Right renal cortex interstitium (tissue), 3 donors: Measurements from ENCODE around the gene RTKN. TPM values are rescaled to one million over a fixed set of nuclear protein-coding genes. Genes with fewer than 3 reads are reported as not detected.

Source experiments
- DNase-seq, 3 donors: peaks; one replicate each; pipeline ENCODE4 v3.0.0-alpha.2; 2013; ENCODE audit warnings: low read depth in 3 of 3, low spot score in 2 of 3
- polyA plus RNA-seq, 3 donors: library from polyadenylated mRNA; unstranded; fragments of 120-200 nt; gene quantifications; one replicate each; pipeline ENCODE4 v1.2.1, GENCODE V29; 2013; ENCODE audit not compliant: insufficient read length in 3 of 3

Gene RTKN
- polyA plus RNA-seq, 3 donors: 55.3 to 59.0 (median 55.9) TPM

GRCh38 chr2:74384051-74384450 is 57.7 kb downstream of the RTKN start:
- DNase-seq: no peak

DNA sequence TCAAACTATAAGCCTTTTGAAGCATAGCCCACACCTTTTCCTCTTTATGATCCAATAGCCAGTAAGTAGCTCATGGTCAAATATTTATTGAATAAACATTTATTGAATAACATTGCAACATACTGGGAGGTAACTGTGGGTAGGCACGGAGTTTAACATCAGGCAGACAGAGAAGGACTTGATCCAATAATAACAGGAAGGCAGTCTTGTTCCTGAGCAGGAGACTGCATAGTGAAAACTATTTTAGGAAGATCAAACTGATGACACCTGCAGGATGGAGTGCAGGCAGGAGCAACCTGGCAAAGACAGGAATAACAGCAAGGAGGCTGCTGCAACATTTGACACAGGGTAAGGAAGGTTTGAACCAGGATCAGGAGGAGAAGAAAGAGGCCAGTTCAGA is 58.5 kb downstream of the RTKN start:
- DNase-seq: no peak

- no peak for DNase-seq
Measured at GRCh38 chr2:74381751-74382150, 60.0 kb downstream of the RTKN start.

GRCh38 chr2:74379851-74380789 is 61.6 kb downstream of the RTKN start, which contains the start of gene DCTN1:
DCTN1 (minus strand) TSS chr2:74380311; CDS start chr2:74380037, 274 bp downstream.
- peak in 1 of 3 donors; percentile 44 for DNase-seq

- DNase-seq: no peak
Measured at GRCh38 chr2:74378007-74378406, 63.7 kb downstream of the RTKN start.

- DNase-seq: no peak
Measured at GRCh38 chr2:74375838-74376237, 65.9 kb downstream of the RTKN start.

Other genes with a start within 250 kb of the RTKN start
- 10 to 100 TPM; 26.9 to 31.0 (median 29.8) TPM for gene MTHFD2, start 243.3 kb downstream of the RTKN start, polyA plus RNA-seq
- gene SLC4A5, start 98.5 kb downstream of the RTKN start, polyA plus RNA-seq: 1 to 10 TPM; 1.4 to 2.2 (median 2.2) TPM
- 100 to 1,000 TPM; 137 to 143 (median 140) TPM for gene DCTN1, start 61.6 kb downstream of the RTKN start, polyA plus RNA-seq
- gene C2orf81, start 20.3 kb downstream of the RTKN start, polyA plus RNA-seq: 1 to 10 TPM; 4.4 to 6.6 (median 5.7) TPM
- gene WDR54, start 20.2 kb downstream of the RTKN start, polyA plus RNA-seq: 10 to 100 TPM; 35.9 to 40.2 (median 36.5) TPM
- 10 to 100 TPM; 14.6 to 29.6 (median 24.2) TPM for gene INO80B, start 13.2 kb upstream of the RTKN start, polyA plus RNA-seq
- gene WBP1, start 16.5 kb upstream of the RTKN start, polyA plus RNA-seq: 100 to 1,000 TPM in 1 of 3 donors, 10 to 100 TPM in 2; 90.1 to 101 (median 96.6) TPM
- gene MOGS, start 23.4 kb upstream of the RTKN start, polyA plus RNA-seq: 10 to 100 TPM; 43.6 to 56.1 (median 47.2) TPM
- gene MRPL53, start 30.7 kb upstream of the RTKN start, polyA plus RNA-seq: 10 to 100 TPM; 37.1 to 43.6 (median 38.9) TPM
- 10 to 100 TPM in 2 of 3 donors, 1 to 10 TPM in 1; 7.7 to 10.6 (median 10.1) TPM for gene CCDC142, start 41.1 kb upstream of the RTKN start, polyA plus RNA-seq
- 10 to 100 TPM; 24.4 to 26.6 (median 24.9) TPM for gene TTC31, start 41.1 kb upstream of the RTKN start, polyA plus RNA-seq
- 1 to 10 TPM; 1.4 to 3.5 (median 1.7) TPM for gene LBX2, start 57.7 kb upstream of the RTKN start, polyA plus RNA-seq
- gene PCGF1, start 65.8 kb upstream of the RTKN start, polyA plus RNA-seq: 10 to 100 TPM; 27.6 to 27.8 (median 27.6) TPM
- gene TLX2, start 72.5 kb upstream of the RTKN start, polyA plus RNA-seq: under 1 TPM in 1 of 3 donors, not detected in 2; 0.06 TPM
- gene DQX1, start 84.3 kb upstream of the RTKN start, polyA plus RNA-seq: under 1 TPM; 0.08 to 0.18 (median 0.12) TPM
- 10 to 100 TPM; 92.5 to 99.8 (median 97.0) TPM for gene AUP1, start 87.8 kb upstream of the RTKN start, polyA plus RNA-seq
- 10 to 100 TPM; 32.3 to 35.8 (median 33.1) TPM for gene HTRA2, start 88.0 kb upstream of the RTKN start, polyA plus RNA-seq
- 1 to 10 TPM; 9.2 to 9.9 (median 9.8) TPM for gene LOXL3, start 112.0 kb upstream of the RTKN start, polyA plus RNA-seq
- gene DOK1, start 112.8 kb upstream of the RTKN start, polyA plus RNA-seq: 1 to 10 TPM; 8.0 to 9.8 (median 8.6) TPM
- under 1 TPM; 0.57 to 0.72 (median 0.71) TPM for gene M1AP, start 206.4 kb upstream of the RTKN start, polyA plus RNA-seq
- gene SEMA4F, start 212.3 kb upstream of the RTKN start, polyA plus RNA-seq: 1 to 10 TPM; 5.7 to 6.5 (median 5.8) TPM